ENCODE measurements around the gene EID2B. TPM values are rescaled to one million over a fixed set of nuclear protein-coding genes. Genes with fewer than 3 reads are reported as not detected.

Gene EID2B
- total and polyA plus RNA-seq, 9 of the 15 experiments (the other 6 are each of a cell fraction or from before 2014, with no cell fraction given), result 2.8 to 8.8 (median 4.8) TPM

DNA sequence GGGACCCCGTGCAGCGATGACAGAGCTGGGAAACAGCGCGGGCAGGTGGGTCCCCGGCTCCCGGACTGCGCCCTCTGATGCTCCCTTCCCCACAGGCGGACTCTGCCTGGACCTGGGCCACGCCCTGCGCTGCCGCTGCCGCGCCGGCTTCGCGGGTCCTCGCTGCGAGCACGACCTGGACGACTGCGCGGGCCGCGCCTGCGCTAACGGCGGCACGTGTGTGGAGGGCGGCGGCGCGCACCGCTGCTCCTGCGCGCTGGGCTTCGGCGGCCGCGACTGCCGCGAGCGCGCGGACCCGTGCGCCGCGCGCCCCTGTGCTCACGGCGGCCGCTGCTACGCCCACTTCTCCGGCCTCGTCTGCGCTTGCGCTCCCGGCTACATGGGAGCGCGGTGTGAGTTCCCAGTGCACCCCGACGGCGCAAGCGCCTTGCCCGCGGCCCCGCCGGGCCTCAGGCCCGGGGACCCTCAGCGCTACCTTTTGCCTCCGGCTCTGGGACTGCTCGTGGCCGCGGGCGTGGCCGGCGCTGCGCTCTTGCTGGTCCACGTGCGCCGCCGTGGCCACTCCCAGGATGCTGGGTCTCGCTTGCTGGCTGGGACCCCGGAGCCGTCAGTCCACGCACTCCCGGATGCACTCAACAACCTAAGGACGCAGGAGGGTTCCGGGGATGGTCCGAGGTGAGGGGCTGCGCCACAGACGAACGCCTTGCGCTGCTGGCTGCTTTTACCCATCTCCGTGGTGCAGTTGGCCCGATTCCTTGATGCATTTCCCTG is 25.5 kb downstream of the EID2B start (continued):
- TF ChIP-seq, protein P1, sequence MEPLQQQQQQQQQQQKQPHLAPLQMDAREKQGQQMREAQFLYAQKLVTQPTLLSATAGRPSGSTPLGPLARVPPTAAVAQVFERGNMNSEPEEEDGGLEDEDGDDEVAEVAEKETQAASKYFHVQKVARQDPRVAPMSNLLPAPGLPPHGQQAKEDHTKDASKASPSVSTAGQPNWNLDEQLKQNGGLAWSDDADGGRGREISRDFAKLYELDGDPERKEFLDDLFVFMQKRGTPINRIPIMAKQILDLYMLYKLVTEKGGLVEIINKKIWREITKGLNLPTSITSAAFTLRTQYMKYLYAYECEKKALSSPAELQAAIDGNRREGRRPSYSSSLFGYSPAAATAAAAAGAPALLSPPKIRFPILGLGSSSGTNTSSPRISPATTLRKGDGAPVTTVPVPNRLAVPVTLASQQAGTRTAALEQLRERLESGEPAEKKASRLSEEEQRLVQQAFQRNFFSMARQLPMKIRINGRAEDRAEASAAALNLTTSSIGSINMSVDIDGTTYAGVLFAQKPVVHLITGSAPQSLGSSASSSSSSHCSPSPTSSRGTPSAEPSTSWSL (CRISPR knock-in tag; IDR thresholded peaks at IDR 0.05; ENCODE audit: borderline replicate concordance), result peak; percentile 35; the same call in 1 of the 2 replicates
- TF ChIP-seq BRD4 (IDR thresholded peaks at IDR 0.05) (no peak), ZNF24 (IDR thresholded peaks at IDR 0.05) (peak; percentile 40; the same call in 1 of the 2 replicates), XRCC4 (IDR thresholded peaks at IDR 0.05; ENCODE audit: extremely low read depth, insufficient read depth, insufficient read length) (no peak), STAG1 (CRISPR knock-in tag; IDR thresholded peaks at IDR 0.05; ENCODE audit: borderline replicate concordance) (peak; percentile 33; the same call in 1 of the 2 replicates), MTA3 (IDR thresholded peaks at IDR 0.05; ENCODE audit: borderline replicate concordance) (0 out of 2 replicates have a peak, but pooled peaks have one; percentile 54), HNRNPH1 (optimal IDR thresholded peaks at IDR 0.05; ENCODE audit: low read depth, low read length) (no peak), TAF1 (IDR thresholded peaks at IDR 0.05; ENCODE audit: control insufficient read depth, extremely low read depth, insufficient read depth, low read length, severe bottlenecking) (no peak), ZNF263 (CRISPR knock-in tag; IDR thresholded peaks at IDR 0.05; ENCODE audit: borderline replicate concordance) (0 out of 2 replicates have a peak, but pooled peaks have one; percentile 23), SIRT6 (IDR thresholded peaks at IDR 0.05; ENCODE audit: low read depth, low read length) (no peak), MEF2A (IDR thresholded peaks at IDR 0.05; ENCODE audit: control insufficient read depth, low read depth, low read length) (no peak)
- TF ChIP-seq, protein P2, sequence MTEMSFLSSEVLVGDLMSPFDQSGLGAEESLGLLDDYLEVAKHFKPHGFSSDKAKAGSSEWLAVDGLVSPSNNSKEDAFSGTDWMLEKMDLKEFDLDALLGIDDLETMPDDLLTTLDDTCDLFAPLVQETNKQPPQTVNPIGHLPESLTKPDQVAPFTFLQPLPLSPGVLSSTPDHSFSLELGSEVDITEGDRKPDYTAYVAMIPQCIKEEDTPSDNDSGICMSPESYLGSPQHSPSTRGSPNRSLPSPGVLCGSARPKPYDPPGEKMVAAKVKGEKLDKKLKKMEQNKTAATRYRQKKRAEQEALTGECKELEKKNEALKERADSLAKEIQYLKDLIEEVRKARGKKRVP (CRISPR knock-in tag; IDR thresholded peaks at IDR 0.05), result no peak
- TF ChIP-seq, protein P3, sequence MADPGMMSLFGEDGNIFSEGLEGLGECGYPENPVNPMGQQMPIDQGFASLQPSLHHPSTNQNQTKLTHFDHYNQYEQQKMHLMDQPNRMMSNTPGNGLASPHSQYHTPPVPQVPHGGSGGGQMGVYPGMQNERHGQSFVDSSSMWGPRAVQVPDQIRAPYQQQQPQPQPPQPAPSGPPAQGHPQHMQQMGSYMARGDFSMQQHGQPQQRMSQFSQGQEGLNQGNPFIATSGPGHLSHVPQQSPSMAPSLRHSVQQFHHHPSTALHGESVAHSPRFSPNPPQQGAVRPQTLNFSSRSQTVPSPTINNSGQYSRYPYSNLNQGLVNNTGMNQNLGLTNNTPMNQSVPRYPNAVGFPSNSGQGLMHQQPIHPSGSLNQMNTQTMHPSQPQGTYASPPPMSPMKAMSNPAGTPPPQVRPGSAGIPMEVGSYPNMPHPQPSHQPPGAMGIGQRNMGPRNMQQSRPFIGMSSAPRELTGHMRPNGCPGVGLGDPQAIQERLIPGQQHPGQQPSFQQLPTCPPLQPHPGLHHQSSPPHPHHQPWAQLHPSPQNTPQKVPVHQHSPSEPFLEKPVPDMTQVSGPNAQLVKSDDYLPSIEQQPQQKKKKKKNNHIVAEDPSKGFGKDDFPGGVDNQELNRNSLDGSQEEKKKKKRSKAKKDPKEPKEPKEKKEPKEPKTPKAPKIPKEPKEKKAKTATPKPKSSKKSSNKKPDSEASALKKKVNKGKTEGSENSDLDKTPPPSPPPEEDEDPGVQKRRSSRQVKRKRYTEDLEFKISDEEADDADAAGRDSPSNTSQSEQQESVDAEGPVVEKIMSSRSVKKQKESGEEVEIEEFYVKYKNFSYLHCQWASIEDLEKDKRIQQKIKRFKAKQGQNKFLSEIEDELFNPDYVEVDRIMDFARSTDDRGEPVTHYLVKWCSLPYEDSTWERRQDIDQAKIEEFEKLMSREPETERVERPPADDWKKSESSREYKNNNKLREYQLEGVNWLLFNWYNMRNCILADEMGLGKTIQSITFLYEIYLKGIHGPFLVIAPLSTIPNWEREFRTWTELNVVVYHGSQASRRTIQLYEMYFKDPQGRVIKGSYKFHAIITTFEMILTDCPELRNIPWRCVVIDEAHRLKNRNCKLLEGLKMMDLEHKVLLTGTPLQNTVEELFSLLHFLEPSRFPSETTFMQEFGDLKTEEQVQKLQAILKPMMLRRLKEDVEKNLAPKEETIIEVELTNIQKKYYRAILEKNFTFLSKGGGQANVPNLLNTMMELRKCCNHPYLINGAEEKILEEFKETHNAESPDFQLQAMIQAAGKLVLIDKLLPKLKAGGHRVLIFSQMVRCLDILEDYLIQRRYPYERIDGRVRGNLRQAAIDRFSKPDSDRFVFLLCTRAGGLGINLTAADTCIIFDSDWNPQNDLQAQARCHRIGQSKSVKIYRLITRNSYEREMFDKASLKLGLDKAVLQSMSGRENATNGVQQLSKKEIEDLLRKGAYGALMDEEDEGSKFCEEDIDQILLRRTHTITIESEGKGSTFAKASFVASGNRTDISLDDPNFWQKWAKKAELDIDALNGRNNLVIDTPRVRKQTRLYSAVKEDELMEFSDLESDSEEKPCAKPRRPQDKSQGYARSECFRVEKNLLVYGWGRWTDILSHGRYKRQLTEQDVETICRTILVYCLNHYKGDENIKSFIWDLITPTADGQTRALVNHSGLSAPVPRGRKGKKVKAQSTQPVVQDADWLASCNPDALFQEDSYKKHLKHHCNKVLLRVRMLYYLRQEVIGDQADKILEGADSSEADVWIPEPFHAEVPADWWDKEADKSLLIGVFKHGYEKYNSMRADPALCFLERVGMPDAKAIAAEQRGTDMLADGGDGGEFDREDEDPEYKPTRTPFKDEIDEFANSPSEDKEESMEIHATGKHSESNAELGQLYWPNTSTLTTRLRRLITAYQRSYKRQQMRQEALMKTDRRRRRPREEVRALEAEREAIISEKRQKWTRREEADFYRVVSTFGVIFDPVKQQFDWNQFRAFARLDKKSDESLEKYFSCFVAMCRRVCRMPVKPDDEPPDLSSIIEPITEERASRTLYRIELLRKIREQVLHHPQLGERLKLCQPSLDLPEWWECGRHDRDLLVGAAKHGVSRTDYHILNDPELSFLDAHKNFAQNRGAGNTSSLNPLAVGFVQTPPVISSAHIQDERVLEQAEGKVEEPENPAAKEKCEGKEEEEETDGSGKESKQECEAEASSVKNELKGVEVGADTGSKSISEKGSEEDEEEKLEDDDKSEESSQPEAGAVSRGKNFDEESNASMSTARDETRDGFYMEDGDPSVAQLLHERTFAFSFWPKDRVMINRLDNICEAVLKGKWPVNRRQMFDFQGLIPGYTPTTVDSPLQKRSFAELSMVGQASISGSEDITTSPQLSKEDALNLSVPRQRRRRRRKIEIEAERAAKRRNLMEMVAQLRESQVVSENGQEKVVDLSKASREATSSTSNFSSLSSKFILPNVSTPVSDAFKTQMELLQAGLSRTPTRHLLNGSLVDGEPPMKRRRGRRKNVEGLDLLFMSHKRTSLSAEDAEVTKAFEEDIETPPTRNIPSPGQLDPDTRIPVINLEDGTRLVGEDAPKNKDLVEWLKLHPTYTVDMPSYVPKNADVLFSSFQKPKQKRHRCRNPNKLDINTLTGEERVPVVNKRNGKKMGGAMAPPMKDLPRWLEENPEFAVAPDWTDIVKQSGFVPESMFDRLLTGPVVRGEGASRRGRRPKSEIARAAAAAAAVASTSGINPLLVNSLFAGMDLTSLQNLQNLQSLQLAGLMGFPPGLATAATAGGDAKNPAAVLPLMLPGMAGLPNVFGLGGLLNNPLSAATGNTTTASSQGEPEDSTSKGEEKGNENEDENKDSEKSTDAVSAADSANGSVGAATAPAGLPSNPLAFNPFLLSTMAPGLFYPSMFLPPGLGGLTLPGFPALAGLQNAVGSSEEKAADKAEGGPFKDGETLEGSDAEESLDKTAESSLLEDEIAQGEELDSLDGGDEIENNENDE (IDR thresholded peaks at IDR 0.05; ENCODE audit: low read depth, low read length), result no peak
